GM10248 (cell line): ENCODE results near the gene C3orf52.
A peak's percentile ranks its signal among the peaks of the same experiment; 100 is the strongest.
"Not testable (repeated sequence)": the region's sequence is repeated elsewhere in the genome, so short reads cannot be mapped to it uniquely, and the experiment has no call there.

Experiments used
- CTCF ChIA-PET: fragments of 300-600 bp; sonication (Branson Sonifier 250); formaldehyde crosslinking; extraction: SDS; loops from one replicate; lab custom pipeline; 2021; ENCODE audit warnings: antibody characterized with exemption; lab: Yijun Ruan, JAX
- POLR2A ChIA-PET: fragments of 350-650 bp; sonication (Branson Sonifier 250); formaldehyde crosslinking; extraction: SDS; loops from one replicate; lab custom pipeline; 2020; ENCODE audit warnings: antibody characterized with exemption; lab: Yijun Ruan, JAX
- DNase-seq: peaks from one replicate; pipeline ENCODE4 v3.0.0; 2012; ENCODE audit errors: extremely low spot score
- CTCF ChIP-seq: IDR thresholded peaks from 2 replicates; pipeline ENCODE4 v1.5.1; 2012; ENCODE audit warnings: mild to moderate bottlenecking, low read depth; ENCODE audit errors: extremely low read depth, missing control alignments, control extremely low read depth

The C3orf52 gene

GRCh38 chr3:112086076-112086854 is at the start of gene C3orf52:
C3orf52 (plus strand) TSS chr3:112086389; CDS start chr3:112086408, 19 bp downstream.
- peak; percentile 87 for DNase-seq
- ChIA-PET CTCF (interaction anchor here (1.9 kb wide), 1 partner anchor 12 kb away, joined by 7 read pairs; no protein-coding TSS in a partner anchor), POLR2A (interaction anchor here (0.6 to 1.0 kb wide), 2 partner anchors 41 to 369 kb away, joined by 3 read pairs; no protein-coding TSS in a partner anchor)
- no peak for TF ChIP-seq CTCF

- CTCF ChIA-PET, POLR2A ChIA-PET, DNase-seq: not testable (repeated sequence)
These were observed 49.0 kb upstream of the C3orf52 start for GRCh38 chr3:112037194-112037593.

- POLR2A ChIA-PET: no interaction called here
- peak; percentile 12 for DNase-seq
- no peak for TF ChIP-seq CTCF
- CTCF ChIA-PET: interaction anchor here (0.9 to 2.7 kb wide), 9 partner anchors 13 to 323 kb away, joined by 3 to 15 read pairs (median 5); no protein-coding TSS in a partner anchor
These were observed 47.3 kb upstream of the C3orf52 start for GRCh38 chr3:112038863-112039262.

GRCh38 chr3:112041321-112041720 is 44.9 kb upstream of the C3orf52 start:
- TF ChIP-seq CTCF: no peak
- ChIA-PET CTCF (interaction anchor here (1.0 to 2.1 kb wide), 5 partner anchors 9 to 324 kb away, joined by 3 to 11 read pairs (median 3); no protein-coding TSS in a partner anchor), POLR2A (no interaction called here)
- DNase-seq: no peak

GRCh38 chr3:112042842-112043280 is 43.3 kb upstream of the C3orf52 start:
- no peak for TF ChIP-seq CTCF
- ChIA-PET CTCF (interaction anchor here (0.7 to 2.9 kb wide), 30 partner anchors 8 to 374 kb away, joined by 3 to 27 read pairs (median 4); partner anchors contain the start of genes ABHD10 and TMPRSS7), POLR2A (no interaction called here)
- DNase-seq: no peak

GRCh38 chr3:112043621-112044201 is 42.5 kb upstream of the C3orf52 start:
- ChIA-PET CTCF (interaction anchor here (0.7 to 2.9 kb wide), 32 partner anchors 9 to 374 kb away, joined by 3 to 27 read pairs (median 4); partner anchors contain the start of genes ABHD10 and TMPRSS7), POLR2A (no interaction called here)
- DNase-seq: peak; percentile 57

More at GRCh38 chr3:112043621-112044201, 42.5 kb upstream of the C3orf52 start:
- TF ChIP-seq CTCF: peak; percentile 80
